CD8-positive, alpha-beta memory T cell (primary cell): ENCODE measurements around the gene ANKRD52. TPM values are rescaled to one million over a fixed set of nuclear protein-coding genes. Genes with fewer than 3 reads are reported as not detected.
"Not testable (repeated sequence)": the region's sequence is repeated elsewhere in the genome, so short reads cannot be mapped to it uniquely, and the experiment has no call there.

Experiments
- CTCF ChIA-PET: fragments of 350-600 bp; sonication (Branson Sonifier 250); formaldehyde crosslinking; loops from one replicate; lab custom pipeline; 2021; ENCODE audit warnings: antibody characterized with exemption; lab: Charles Lee
- POLR2A ChIA-PET: fragments of 350-600 bp; sonication (Branson Sonifier 250); formaldehyde crosslinking; loops from one replicate; lab custom pipeline; 2021; ENCODE audit warnings: antibody characterized with exemption; lab: Charles Lee
- DNase-seq, 5 donors: peaks; one replicate each; pipeline versions ENCODE4 v3.0.0 to v3.0.0-alpha.2; 2020 to 2022; ENCODE audit warnings: mixed read lengths in 1 of 5
- H3K27ac ChIP-seq: one replicate; pipeline ENCODE4 v1.7.0; 2013; ENCODE audit warnings: low read depth, mild to moderate bottlenecking, low read length, moderate library complexity
- H3K27me3 ChIP-seq: 2 replicates; pipeline ENCODE4 v1.7.0; 2013; ENCODE audit warnings: low read length, mild to moderate bottlenecking; ENCODE audit not compliant: insufficient read depth, poor library complexity, severe bottlenecking
- H3K36me3 ChIP-seq: 2 replicates; pipeline ENCODE4 v1.7.0; 2013; ENCODE audit warnings: mild to moderate bottlenecking, low read length, moderate library complexity; ENCODE audit not compliant: insufficient read depth
- H3K4me1 ChIP-seq: 2 replicates; pipeline ENCODE4 v1.7.0; 2013; ENCODE audit warnings: mild to moderate bottlenecking, low read length, moderate library complexity; ENCODE audit not compliant: insufficient read depth
- H3K4me3 ChIP-seq: 2 replicates; pipeline ENCODE4 v1.7.0; 2013; ENCODE audit warnings: mild to moderate bottlenecking, low read length
- H3K9me3 ChIP-seq: 2 replicates; pipeline ENCODE4 v1.7.0; 2013; ENCODE audit warnings: mild to moderate bottlenecking, low read length
- H3K27ac Mint-ChIP-seq, 8 donors: one replicate each; pipeline ENCODE4 v1.8.0; 2020 to 2021; ENCODE audit warnings: mixed read lengths in 8 of 8, mild to moderate bottlenecking in 6 of 8, inconsistent platforms in 3 of 8, moderate library complexity in 3 of 8
- H3K27me3 Mint-ChIP-seq, 2 donors: one replicate each; pipeline ENCODE4 v1.8.0; 2020 to 2021; ENCODE audit warnings: mixed read lengths in 2 of 2, mild to moderate bottlenecking in 1 of 2, moderate library complexity in 1 of 2
- H3K36me3 Mint-ChIP-seq, 3 donors: one replicate each; pipeline ENCODE4 v1.8.0; 2020 to 2021; ENCODE audit warnings: mixed read lengths in 3 of 3, inconsistent platforms in 1 of 3, mild to moderate bottlenecking in 1 of 3
- H3K4me1 Mint-ChIP-seq, 3 donors: one replicate each; pipeline ENCODE4 v1.8.0; 2020 to 2021; ENCODE audit warnings: mixed read lengths in 3 of 3, inconsistent platforms in 1 of 3, mild to moderate bottlenecking in 1 of 3
- H3K4me3 Mint-ChIP-seq, 7 donors: one replicate each; pipeline ENCODE4 v1.8.0; 2020 to 2021; ENCODE audit warnings: mixed read lengths in 7 of 7, mild to moderate bottlenecking in 6 of 7, moderate library complexity in 4 of 7, inconsistent platforms in 2 of 7
- H3K9me3 Mint-ChIP-seq, 5 donors: one replicate each; pipeline ENCODE4 v1.8.0; 2020 to 2022; ENCODE audit warnings: mixed read lengths in 5 of 5, mild to moderate bottlenecking in 3 of 5, moderate library complexity in 2 of 5, inconsistent platforms in 1 of 5
- polyA plus RNA-seq: library from polyadenylated mRNA; unstranded; fragments of 300-500 nt; fragmentation: Illumina TruSeq; gene quantifications from one replicate; pipeline ENCODE4 v1.2.3, GENCODE V29; 2021
- total RNA-seq, 2 experiments: library from RNA; stranded (reverse); gene quantifications; one replicate each; pipeline ENCODE4 v1.2.3, GENCODE V29; 2021

The ANKRD52 gene
- total and polyA plus RNA-seq, 3 experiments from 2014 or later = 16.1 to 69.9 (median 67.0) TPM

DNA sequence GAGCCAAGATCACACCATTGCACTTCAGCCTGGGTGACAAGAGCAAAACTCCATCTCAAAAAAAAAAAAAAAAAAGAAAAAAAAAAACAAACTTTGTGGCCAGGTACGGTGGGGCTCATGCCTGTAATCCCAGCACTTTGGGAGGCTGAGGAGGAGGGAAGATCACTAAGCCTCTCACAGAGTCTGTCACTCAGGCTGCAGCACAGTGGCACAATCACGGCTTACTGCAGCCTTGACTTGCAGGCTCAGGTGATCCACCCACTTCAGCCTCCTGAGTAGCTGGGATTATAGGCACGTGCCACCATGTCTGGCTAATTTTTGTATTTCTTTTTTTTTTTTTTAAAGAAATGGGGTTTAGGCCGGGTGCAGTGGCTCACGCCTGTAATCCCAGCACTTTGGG, 26.1 kb upstream of the ANKRD52 start:
- H3K9me3 ChIP-seq, H3K4me3 Mint-ChIP-seq, POLR2A ChIA-PET, H3K27ac ChIP-seq, H3K4me1 ChIP-seq, H3K4me3 ChIP-seq, H3K9me3 Mint-ChIP-seq, DNase-seq, H3K27me3 ChIP-seq, H3K27ac Mint-ChIP-seq, H3K27me3 Mint-ChIP-seq: not testable (repeated sequence)
- CTCF ChIA-PET = interaction anchor here (1.1 to 1.6 kb wide), 2 partner anchors 17 to 109 kb away, joined by 3 read pairs; no protein-coding TSS in a partner anchor
- Mint-ChIP-seq H3K36me3 (peaks cover 11 to 60% (median 15%) of the 10 kb centered on the region in 3 donors), H3K4me1 (peaks cover 6 to 15% (median 9%) of the 10 kb centered on the region in 3 donors)
- H3K36me3 ChIP-seq = peaks cover 40% of the 10 kb centered on the region

DNA sequence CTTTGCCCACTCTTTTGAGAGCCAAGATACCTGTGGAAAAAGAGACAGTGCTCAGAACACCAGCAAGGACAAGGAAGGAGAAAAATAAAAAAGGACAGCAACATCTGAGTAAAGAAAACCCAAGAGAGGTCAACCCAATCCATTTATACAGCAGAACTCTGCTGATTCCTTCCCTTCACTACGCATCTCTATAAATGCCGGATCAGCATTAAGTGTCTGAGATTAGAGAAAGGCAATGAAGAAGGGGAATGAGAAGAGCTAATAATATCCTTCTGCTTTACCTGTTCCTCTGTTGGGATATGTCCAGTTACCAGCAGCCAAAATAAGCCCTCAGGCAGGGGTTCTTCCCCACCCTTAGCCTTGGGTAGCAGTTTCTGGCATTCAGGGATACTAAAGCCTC, 24.4 kb upstream of the ANKRD52 start:
- H3K27ac Mint-ChIP-seq = peak overlapping the region in 5 of 8 donors; percentile 11 to 75 (median 39)
- CTCF ChIA-PET = no interaction called here
- H3K36me3 Mint-ChIP-seq = peaks cover 14 to 65% (median 15%) of the 10 kb centered on the region in 3 donors

DNA sequence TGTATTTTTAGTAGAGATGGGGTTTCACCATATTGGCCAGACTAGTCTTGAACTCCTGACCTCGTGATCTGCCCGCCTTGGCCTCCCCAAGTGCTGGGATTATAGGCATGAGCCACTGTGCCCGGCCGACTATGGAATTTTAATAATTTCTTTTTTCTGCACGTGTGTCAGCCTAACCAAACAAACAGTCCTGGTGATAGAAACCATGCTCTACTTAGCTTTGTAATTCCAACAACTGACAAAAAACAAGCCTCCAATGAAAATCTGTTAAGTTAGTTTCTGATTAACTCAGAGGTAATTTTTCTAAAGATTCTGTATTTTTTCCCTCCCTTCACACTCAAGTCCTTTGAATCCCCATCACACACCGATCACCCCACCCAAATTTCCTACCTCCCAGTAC, 23.8 kb upstream of the ANKRD52 start:
- ChIA-PET CTCF (no interaction called here), POLR2A (no interaction called here)
- no peaks in the 10 kb centered on the region for H3K9me3 ChIP-seq

More for the DNA sequence above, 24.4 kb upstream of the ANKRD52 start:
- no peaks in the 10 kb centered on the region for H3K4me1 ChIP-seq
- H3K27ac ChIP-seq = no peak overlapping the region
- H3K27me3 ChIP-seq = no peaks in the 10 kb centered on the region
- no peaks in the 10 kb centered on the region for H3K9me3 ChIP-seq
- H3K4me1 Mint-ChIP-seq = peaks cover 5 to 9% (median 6%) of the 10 kb centered on the region in 3 donors
- POLR2A ChIA-PET = no interaction called here
- no peak overlapping the region for H3K4me3 ChIP-seq
- H3K36me3 ChIP-seq = peaks cover 54% of the 10 kb centered on the region
- no peaks in the 10 kb centered on the region for H3K9me3 Mint-ChIP-seq
- no peak overlapping the region for H3K4me3 Mint-ChIP-seq
- no peak for DNase-seq
- H3K27me3 Mint-ChIP-seq = no peaks in the 10 kb centered on the region

DNA sequence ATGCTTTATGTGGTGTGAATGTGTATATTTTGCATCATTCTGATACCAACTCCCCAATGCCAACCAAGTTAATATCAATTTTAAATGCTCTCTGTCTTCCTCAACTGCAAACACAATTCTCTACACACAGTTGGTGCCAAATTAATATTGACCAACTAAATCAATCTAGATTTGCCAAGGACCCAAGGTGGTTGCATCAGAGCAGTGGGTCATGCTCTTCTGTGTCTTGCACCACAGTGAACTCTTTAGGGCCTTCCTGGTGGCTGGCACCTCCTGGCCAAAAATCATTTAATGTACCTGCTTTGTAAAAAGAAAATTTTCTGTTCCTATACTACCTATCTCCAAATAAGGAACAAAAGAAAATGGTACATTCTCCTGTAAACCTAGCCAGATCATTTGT, 22.7 kb upstream of the ANKRD52 start:
- CTCF ChIA-PET = interaction anchor here (0.6 kb wide), 1 partner anchor 383 kb away, joined by 3 read pairs; no protein-coding TSS in a partner anchor
- peak overlapping the region in 6 of 8 donors; percentile 40 to 85 (median 54) for H3K27ac Mint-ChIP-seq
- no peak for DNase-seq
- H3K4me1 Mint-ChIP-seq = peaks cover 0 to 3% (median 3%) of the 10 kb centered on the region in 3 donors
- Histone ChIP-seq H3K4me3 (no peak overlapping the region), H3K4me1 (no peaks in the 10 kb centered on the region), H3K27ac (no peak overlapping the region), H3K9me3 (no peaks in the 10 kb centered on the region), H3K36me3 (peaks cover 54% of the 10 kb centered on the region), H3K27me3 (no peaks in the 10 kb centered on the region)
- no peaks in the 10 kb centered on the region for H3K27me3 Mint-ChIP-seq
- no peaks in the 10 kb centered on the region for H3K9me3 Mint-ChIP-seq
- H3K4me3 Mint-ChIP-seq = no peak overlapping the region
- POLR2A ChIA-PET = interaction anchor here (0.7 kb wide), 1 partner anchor 144 kb away, joined by 10 read pairs; no protein-coding TSS in a partner anchor
- H3K36me3 Mint-ChIP-seq = peaks cover 14 to 64% (median 17%) of the 10 kb centered on the region in 3 donors

More for the DNA sequence above, 23.8 kb upstream of the ANKRD52 start:
- no peaks in the 10 kb centered on the region for H3K27me3 ChIP-seq
- Mint-ChIP-seq H3K27ac (peak overlapping the region in 5 of 8 donors; percentile 37 to 75 (median 61)), H3K9me3 (no peaks in the 10 kb centered on the region), H3K36me3 (peaks cover 14 to 66% (median 15%) of the 10 kb centered on the region in 3 donors), H3K4me3 (no peak overlapping the region), H3K27me3 (no peaks in the 10 kb centered on the region), H3K4me1 (peaks cover 5 to 9% (median 6%) of the 10 kb centered on the region in 3 donors)
- DNase-seq = no peak
- H3K36me3 ChIP-seq = peaks cover 54% of the 10 kb centered on the region
- no peaks in the 10 kb centered on the region for H3K4me1 ChIP-seq
- H3K4me3 ChIP-seq = no peak overlapping the region
- H3K27ac ChIP-seq = no peak overlapping the region

DNA sequence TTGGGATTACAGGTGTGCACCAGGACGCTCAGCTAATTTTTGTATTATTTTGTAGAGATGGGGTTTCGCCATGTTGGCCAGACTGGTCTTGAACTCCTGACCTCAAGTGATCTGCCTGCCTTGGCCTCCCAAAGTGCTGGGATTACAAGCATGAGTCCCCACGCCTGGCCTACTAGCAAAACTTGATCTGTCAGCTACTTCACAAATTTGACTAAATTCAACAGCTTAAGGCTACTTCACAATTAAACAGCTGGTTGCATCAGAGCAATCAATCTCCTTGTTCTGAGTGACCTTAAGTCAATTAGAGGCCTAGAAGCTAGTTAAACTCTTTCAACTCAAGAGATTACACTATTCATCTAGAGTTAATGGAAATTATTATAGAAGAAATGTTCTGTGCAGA, 20.7 kb upstream of the ANKRD52 start:
- CTCF ChIA-PET = interaction anchor here (1.5 to 1.7 kb wide), 2 partner anchors 12 to 185 kb away, joined by 3 to 6 read pairs; partner anchors contain the start of gene COQ10A
- Histone ChIP-seq H3K9me3 (no peaks in the 10 kb centered on the region), H3K4me1 (no peaks in the 10 kb centered on the region), H3K36me3 (peaks cover 62% of the 10 kb centered on the region), H3K4me3 (no peak overlapping the region), H3K27me3 (no peaks in the 10 kb centered on the region), H3K27ac (no peak overlapping the region)
- peaks cover 0 to 3% (median 3%) of the 10 kb centered on the region in 3 donors for H3K4me1 Mint-ChIP-seq
- no peaks in the 10 kb centered on the region for H3K27me3 Mint-ChIP-seq
- no peaks in the 10 kb centered on the region for H3K9me3 Mint-ChIP-seq
- H3K4me3 Mint-ChIP-seq = no peak overlapping the region
- no peak for DNase-seq
- peaks cover 17 to 72% (median 23%) of the 10 kb centered on the region in 3 donors for H3K36me3 Mint-ChIP-seq
- POLR2A ChIA-PET = no interaction called here
- H3K27ac Mint-ChIP-seq = no peak overlapping the region

DNA sequence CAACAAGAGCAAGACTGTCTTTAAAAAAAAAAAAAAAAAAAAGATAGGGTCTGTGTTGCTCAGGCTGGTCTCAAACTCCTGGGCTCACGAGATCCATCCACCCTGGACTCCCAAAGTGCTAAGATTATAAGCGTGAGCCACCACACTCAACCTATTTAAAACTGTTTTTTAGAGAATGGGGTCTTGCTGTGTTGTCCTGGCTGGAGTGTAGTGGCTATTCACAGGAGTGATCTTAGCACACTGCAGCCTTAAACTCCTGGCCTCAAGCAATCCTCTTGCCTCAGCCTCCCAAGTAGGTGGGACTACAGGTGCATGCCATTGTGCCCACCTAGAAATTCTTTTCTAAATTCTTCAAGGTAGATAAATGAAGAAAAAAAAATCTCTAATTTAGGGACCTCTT, 16.1 kb upstream of the ANKRD52 start:
- ChIA-PET POLR2A (no interaction called here), CTCF (no interaction called here)
- Histone ChIP-seq H3K27ac (no peak overlapping the region), H3K4me3 (no peak overlapping the region), H3K9me3 (no peaks in the 10 kb centered on the region), H3K27me3 (no peaks in the 10 kb centered on the region), H3K36me3 (peaks cover 42% of the 10 kb centered on the region), H3K4me1 (no peaks in the 10 kb centered on the region)
- H3K27ac Mint-ChIP-seq = peak overlapping the region in 1 of 8 donors; percentile 84
- H3K36me3 Mint-ChIP-seq = peaks cover 10 to 83% (median 20%) of the 10 kb centered on the region in 3 donors
- H3K4me1 Mint-ChIP-seq = peaks cover 0 to 3% (median 0%) of the 10 kb centered on the region in 3 donors
- H3K4me3 Mint-ChIP-seq = no peak overlapping the region
- no peaks in the 10 kb centered on the region for H3K27me3 Mint-ChIP-seq
- no peaks in the 10 kb centered on the region for H3K9me3 Mint-ChIP-seq
- no peak for DNase-seq

DNA sequence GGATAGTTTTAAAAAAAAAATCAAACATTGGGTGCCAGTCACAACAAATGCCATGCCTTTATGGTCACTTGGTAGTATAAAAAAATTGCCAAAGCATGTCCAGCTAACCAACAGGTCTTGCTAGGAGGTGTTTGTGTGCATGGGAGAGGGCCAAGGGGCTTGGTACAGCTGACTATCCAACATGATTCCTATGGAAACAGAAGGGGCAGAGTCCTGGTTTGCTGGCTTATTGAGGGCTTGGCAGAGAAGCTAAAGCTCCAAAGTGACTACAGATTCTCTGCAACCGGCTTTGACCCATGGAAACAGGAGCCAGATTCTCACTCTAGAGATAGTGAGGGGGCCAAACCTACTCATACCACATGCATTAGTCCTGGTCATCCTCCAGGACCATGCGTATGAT, 14.3 kb upstream of the ANKRD52 start:
- H3K4me1 ChIP-seq, DNase-seq, H3K27ac ChIP-seq, H3K4me3 ChIP-seq, H3K27me3 Mint-ChIP-seq, H3K27me3 ChIP-seq, H3K4me1 Mint-ChIP-seq, CTCF ChIA-PET, H3K9me3 ChIP-seq, H3K9me3 Mint-ChIP-seq, H3K4me3 Mint-ChIP-seq, POLR2A ChIA-PET: not testable (repeated sequence)
- H3K27ac Mint-ChIP-seq = peak overlapping the region in 1 of 8 donors; percentile 13
- H3K36me3 Mint-ChIP-seq = peaks cover 7 to 77% (median 21%) of the 10 kb centered on the region in 3 donors
- peaks cover 28% of the 10 kb centered on the region for H3K36me3 ChIP-seq

DNA sequence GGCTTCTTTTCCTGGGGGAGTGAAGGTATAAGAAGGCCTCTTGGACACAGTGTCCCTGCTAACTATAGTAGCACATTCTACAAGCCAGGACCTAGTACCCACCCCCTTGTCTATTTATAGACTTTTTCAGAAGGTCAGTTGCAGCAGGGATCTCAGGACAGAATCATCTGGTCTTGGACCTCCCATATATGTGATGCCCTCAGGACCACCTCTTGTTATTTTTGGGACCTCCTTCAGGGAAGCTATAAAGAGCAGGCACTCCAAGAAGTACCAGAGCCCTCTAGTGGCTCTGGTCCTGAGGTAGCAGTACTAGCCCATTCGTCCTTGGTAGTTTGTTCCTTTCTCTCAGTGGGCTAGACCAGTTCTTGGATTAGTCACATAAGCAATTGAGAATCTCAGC, 12.8 kb upstream of the ANKRD52 start:
- Histone ChIP-seq H3K36me3 (peaks cover 28% of the 10 kb centered on the region), H3K9me3 (no peaks in the 10 kb centered on the region), H3K4me1 (peaks cover 12% of the 10 kb centered on the region), H3K27ac (no peak overlapping the region), H3K27me3 (no peaks in the 10 kb centered on the region), H3K4me3 (no peak overlapping the region)
- Mint-ChIP-seq H3K27ac (peak overlapping the region in 6 of 8 donors; percentile 1 to 78 (median 63)), H3K4me3 (peak overlapping the region in 1 of 7 donors; percentile 8), H3K4me1 (peaks cover 17 to 18% (median 17%) of the 10 kb centered on the region in 3 donors), H3K9me3 (no peaks in the 10 kb centered on the region), H3K27me3 (no peaks in the 10 kb centered on the region), H3K36me3 (peaks cover 7 to 73% (median 20%) of the 10 kb centered on the region in 3 donors)
- DNase-seq = no peak
- POLR2A ChIA-PET = no interaction called here
- CTCF ChIA-PET = no interaction called here
